ENCODE measurements around the gene ZNRF1.
"Not testable (repeated sequence)": the region's sequence is repeated elsewhere in the genome, so short reads cannot be mapped to it uniquely, and the experiment has no call there.

- not testable (repeated sequence) for TF ChIP-seq RARB (CRISPR knock-in tag; IDR thresholded peaks at IDR 0.05); ARNTL (CRISPR knock-in tag; IDR thresholded peaks at IDR 0.05; ENCODE audit: borderline replicate concordance, low read depth); CREB5 (CRISPR knock-in tag; IDR thresholded peaks at IDR 0.05; ENCODE audit: low read depth); ZC3H10 (CRISPR knock-in tag; IDR thresholded peaks at IDR 0.05); ZFP3 (CRISPR knock-in tag; IDR thresholded peaks at IDR 0.05); GLIS3 (CRISPR knock-in tag; IDR thresholded peaks at IDR 0.05); BACH2 (CRISPR knock-in tag; IDR thresholded peaks at IDR 0.05; ENCODE audit: borderline replicate concordance); ZNF565 (CRISPR knock-in tag; conservative IDR thresholded peaks at IDR 0.05; ENCODE audit: low read depth); ISL1 (CRISPR knock-in tag; IDR thresholded peaks at IDR 0.05); POU6F1 (CRISPR knock-in tag; IDR thresholded peaks at IDR 0.05; ENCODE audit: borderline replicate concordance, low read depth); ZFP30 (CRISPR knock-in tag; IDR thresholded peaks at IDR 0.05); TCF4 (CRISPR knock-in tag; IDR thresholded peaks at IDR 0.05; ENCODE audit: borderline replicate concordance)
Measured at GRCh38 chr16:75090899-75091298, 92.1 kb downstream of the ZNRF1 start.

All from SK-N-SH treated with all-trans-retinoic acid at 6 μM for 48 hours (cell line).